Endothelial cell of umbilical vein (primary cell): ENCODE results near the gene MIGA1. TPM values are rescaled to one million over a fixed set of nuclear protein-coding genes. Genes with fewer than 3 reads are reported as not detected.

Experiments
- BruUV-seq: library from RNA; stranded (reverse); fragments of 400-500 nt; replicated peaks from 2 replicates; lab custom pipeline; 2021; lab: Mats Ljungman, UMichigan
- CTCF ChIA-PET: fragments of 300-600, 350-600 bp; sonication (Branson Sonifier 250); formaldehyde crosslinking; loops from one replicate; lab custom pipeline; 2021; ENCODE audit warnings: antibody characterized with exemption, inconsistent platforms; lab: Charles Lee
- POLR2A ChIA-PET: fragments of 300-600, 350-600 bp; sonication (Branson Sonifier 250); formaldehyde crosslinking; loops from one replicate; lab custom pipeline; 2021; ENCODE audit warnings: antibody characterized with exemption, inconsistent platforms; lab: Charles Lee
- DNase-seq: peaks from one replicate; pipeline ENCODE4 v3.0.0-alpha.2; 2011; ENCODE audit warnings: low read depth, low spot score
- FAIRE-seq: peaks from 2 replicates; lab custom pipeline; 2011; peaks lifted over from hg19 to GRCh38; lab: Jason Lieb, UNC
- H2AFZ ChIP-seq: 2 replicates; pipeline ENCODE4 v1.6.0; 2012; ENCODE audit warnings: low read depth, low read length, control low read depth, inconsistent platforms
- H3K27ac ChIP-seq: 2 replicates; pipeline ENCODE4 v1.5.1; 2011; ENCODE audit warnings: low read depth, mild to moderate bottlenecking, control low read depth, low read length, moderate library complexity; ENCODE audit not compliant: insufficient read depth
- H3K27me3 ChIP-seq, 2 experiments: 2 replicates each; pipeline versions ENCODE4 v1.6.0 to v1.6.1; 2011; ENCODE audit warnings: low read length in 2 of 2, mixed read lengths in 1 of 2; ENCODE audit not compliant: control insufficient read depth in 2 of 2, insufficient read depth in 2 of 2
- H3K36me3 ChIP-seq, 2 experiments: 2 replicates in 1 of 2; 3 replicates in 1 of 2; pipeline ENCODE4 v1.5.1; 2011; ENCODE audit warnings: low read length in 2 of 2, mild to moderate bottlenecking in 1 of 2, moderate library complexity in 1 of 2; ENCODE audit not compliant: control insufficient read depth in 2 of 2, insufficient read depth in 2 of 2; ENCODE audit errors: extremely low read depth in 1 of 2
- H3K4me1 ChIP-seq: 3 replicates; pipeline ENCODE4 v1.5.1; 2011; ENCODE audit warnings: mild to moderate bottlenecking, low read length; ENCODE audit not compliant: control insufficient read depth, insufficient read depth; ENCODE audit errors: extremely low read depth
- H3K4me2 ChIP-seq: 2 replicates; pipeline ENCODE4 v1.6.1; 2011; ENCODE audit warnings: low read length, control low read depth, mixed read lengths; ENCODE audit not compliant: insufficient read depth
- H3K4me3 ChIP-seq, 3 experiments: fragments of 200-600 bp in 1 of 3; sonication (generic), shearing (Covaris generic) in 1 of 3; replicated peaks in 1 of 3; 2 replicates each; pipeline ENCODE4 v1.5.1; 2011 to 2016; ENCODE audit warnings: control low read depth in 3 of 3, low read length in 3 of 3, mild to moderate bottlenecking in 2 of 3, inconsistent platforms in 1 of 3, low read depth in 1 of 3, moderate library complexity in 1 of 3; ENCODE audit not compliant: insufficient read depth in 1 of 3
- H3K79me2 ChIP-seq: 2 replicates; pipeline ENCODE4 v1.6.0; 2012; ENCODE audit warnings: low read length, inconsistent platforms; ENCODE audit not compliant: control insufficient read depth, insufficient read depth
- H3K9ac ChIP-seq: replicated peaks from 2 replicates; pipeline ENCODE3; 2011; ENCODE audit warnings: low read length, control low read depth; ENCODE audit not compliant: insufficient read depth; ENCODE audit errors: extremely low read depth
- H3K9me1 ChIP-seq: replicated peaks from 3 replicates; pipeline ENCODE4 v1.6.0; 2011; ENCODE audit warnings: mild to moderate bottlenecking, low read length; ENCODE audit not compliant: control insufficient read depth, insufficient read depth; ENCODE audit errors: extremely low read depth
- H3K9me3 ChIP-seq: replicated peaks from 2 replicates; pipeline ENCODE4 v1.5.1; 2012; ENCODE audit warnings: low read length, inconsistent platforms; ENCODE audit not compliant: control insufficient read depth, insufficient read depth
- H4K20me1 ChIP-seq: replicated peaks from 2 replicates; pipeline ENCODE3; 2011; ENCODE audit warnings: mild to moderate bottlenecking, low read length; ENCODE audit not compliant: control insufficient read depth, insufficient read depth; ENCODE audit errors: extremely low read depth
- EZH2 ChIP-seq: IDR thresholded peaks from 2 replicates; pipeline ENCODE4 v1.6.1; 2012; ENCODE audit warnings: borderline replicate concordance, low read depth, mild to moderate bottlenecking, moderate library complexity, low read length, inconsistent platforms; ENCODE audit not compliant: severe bottlenecking
- FOS ChIP-seq: IDR thresholded peaks from 2 replicates; pipeline ENCODE4 v1.6.1; 2011; ENCODE audit warnings: mild to moderate bottlenecking, low read length, moderate library complexity, borderline replicate concordance; ENCODE audit not compliant: insufficient read depth
- GATA2 ChIP-seq: IDR thresholded peaks from 2 replicates; pipeline ENCODE4 v1.7.0; 2011; ENCODE audit warnings: low read depth, mild to moderate bottlenecking, moderate library complexity, mixed read lengths, low read length; ENCODE audit not compliant: insufficient read length, insufficient read depth
- JUN ChIP-seq: IDR thresholded peaks from 2 replicates; pipeline ENCODE4 v1.6.1; 2011; ENCODE audit warnings: borderline replicate concordance, low read depth; ENCODE audit not compliant: insufficient read length, insufficient read depth
- MAX ChIP-seq: IDR thresholded peaks from 2 replicates; pipeline ENCODE4 v1.6.1; 2011; ENCODE audit not compliant: insufficient read depth, insufficient read length
- MYC ChIP-seq: IDR thresholded peaks from one replicate; pipeline ENCODE4 v1.6.1; 2011; ENCODE audit warnings: mild to moderate bottlenecking, low read depth, low read length
- POLR2A ChIP-seq: IDR thresholded peaks from 2 replicates; pipeline ENCODE4 v1.6.1; 2012; ENCODE audit warnings: low read depth, mild to moderate bottlenecking, control low read depth, low read length
- POLR2AphosphoS5 ChIP-seq: IDR thresholded peaks from 2 replicates; pipeline ENCODE4 v1.6.1; 2012; ENCODE audit warnings: low read depth, mild to moderate bottlenecking, control low read depth, low read length, moderate library complexity; ENCODE audit not compliant: insufficient read depth
- dilution Hi-C: fragments of 300-500 bp; cut with MboI; formaldehyde crosslinking; loops from one replicate; pipeline ENCODE4 v1.15.0; 2019; ENCODE audit warnings: low sequenced_read_pairs; ENCODE audit not compliant: extremely low pct_ligation_motif_present
- intact Hi-C: fragments of 100-400 bp; cut with micrococcal nuclease; formaldehyde crosslinking; loops from one replicate; pipeline ENCODE4 v1.10.0; 2022
- polyA plus RNA-seq, 4 experiments: library from polyadenylated mRNA; depleted of rRNA in 3 of 4; stranded (reverse) in 3 of 4; unstranded in 1 of 4; fragments of >200 nt; gene quantifications; 2 replicates each; pipeline versions ENCODE4 v1.2.1 to v1.2.3, GENCODE V29; 2011 to 2012; ENCODE audit warnings: missing spikeins in 1 of 4
- total RNA-seq: library from RNA; stranded (reverse); gene quantifications from 2 replicates; pipeline ENCODE4 v1.2.3, GENCODE V29; 2021
- TF ChIP-seq, protein P1 (sequence below), 2 donors: IDR thresholded peaks; 1 replicate in 1 of 2; 2 replicates in 1 of 2; pipeline ENCODE4 v1.5.1; 2011; ENCODE audit warnings: low read length in 2 of 2, mild to moderate bottlenecking in 2 of 2, moderate library complexity in 2 of 2, control low read depth in 1 of 2, inconsistent platforms in 1 of 2, low read depth in 1 of 2; ENCODE audit not compliant: insufficient read depth in 1 of 2; ENCODE audit errors: extremely low read depth in 1 of 2

MIGA1 gene
- total and polyA plus RNA-seq, 2 donors (not counting 3 experiments of a cell fraction or from before 2014, with no cell fraction given) = 2.8 to 14.6 TPM

GRCh38 chr1:77824079-77824478, 44.6 kb downstream of the MIGA1 start:
- intact Hi-C loops (loop anchor here (2.0 kb wide), 1 partner anchor 65 kb away; the partner anchor contains the start of gene NEXN), dilution Hi-C loops (no loop called here)
- ChIA-PET CTCF (interaction anchor here (1.1 to 4.6 kb wide), 8 partner anchors 9 to 291 kb away, joined by 3 to 48 read pairs (median 6); partner anchors contain the start of gene NEXN), POLR2A (interaction anchor here (0.5 kb wide), 1 partner anchor 60 kb away, joined by 5 read pairs; no protein-coding TSS in a partner anchor)
- H3K4me2 ChIP-seq = no peak overlapping the region
- TF ChIP-seq FOS (no peak), MYC (no peak), POLR2A (no peak), EZH2 (no peak), POLR2AphosphoS5 (no peak), MAX (no peak), JUN (no peak), GATA2 (no peak)
- TF ChIP-seq, protein P1, sequence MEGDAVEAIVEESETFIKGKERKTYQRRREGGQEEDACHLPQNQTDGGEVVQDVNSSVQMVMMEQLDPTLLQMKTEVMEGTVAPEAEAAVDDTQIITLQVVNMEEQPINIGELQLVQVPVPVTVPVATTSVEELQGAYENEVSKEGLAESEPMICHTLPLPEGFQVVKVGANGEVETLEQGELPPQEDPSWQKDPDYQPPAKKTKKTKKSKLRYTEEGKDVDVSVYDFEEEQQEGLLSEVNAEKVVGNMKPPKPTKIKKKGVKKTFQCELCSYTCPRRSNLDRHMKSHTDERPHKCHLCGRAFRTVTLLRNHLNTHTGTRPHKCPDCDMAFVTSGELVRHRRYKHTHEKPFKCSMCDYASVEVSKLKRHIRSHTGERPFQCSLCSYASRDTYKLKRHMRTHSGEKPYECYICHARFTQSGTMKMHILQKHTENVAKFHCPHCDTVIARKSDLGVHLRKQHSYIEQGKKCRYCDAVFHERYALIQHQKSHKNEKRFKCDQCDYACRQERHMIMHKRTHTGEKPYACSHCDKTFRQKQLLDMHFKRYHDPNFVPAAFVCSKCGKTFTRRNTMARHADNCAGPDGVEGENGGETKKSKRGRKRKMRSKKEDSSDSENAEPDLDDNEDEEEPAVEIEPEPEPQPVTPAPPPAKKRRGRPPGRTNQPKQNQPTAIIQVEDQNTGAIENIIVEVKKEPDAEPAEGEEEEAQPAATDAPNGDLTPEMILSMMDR (IDR thresholded peaks at IDR 0.05; ENCODE audit: extremely low read depth in 1 of 2, insufficient read depth in 1 of 2, low read depth in 1 of 2, low read length in 2 of 2) = no peak
- H3K9me3 ChIP-seq = no peaks in the 10 kb centered on the region
- H3K27me3 ChIP-seq = no peaks in the 10 kb centered on the region
- peak overlapping the region; percentile 31 for H3K27ac ChIP-seq
- H3K79me2 ChIP-seq = no peaks in the 10 kb centered on the region
- no peak overlapping the region for H3K4me3 ChIP-seq
- H3K9me1 ChIP-seq = no peaks in the 10 kb centered on the region
- no peak overlapping the region for H2AFZ ChIP-seq
- no peak overlapping the region for H3K9ac ChIP-seq
- BruUV-seq = no TSS peak
- H4K20me1 ChIP-seq = no peaks in the 10 kb centered on the region
- FAIRE-seq = no peak
- H3K4me1 ChIP-seq = peaks cover 8% of the 10 kb centered on the region
- peak; percentile 21 for DNase-seq
- H3K36me3 ChIP-seq = no peaks in the 10 kb centered on the region
